HepG2 (cell line): ENCODE data around the gene DUS1L. TPM values are rescaled to one million over a fixed set of nuclear protein-coding genes. Genes with fewer than 3 reads are reported as not detected.
A peak's percentile ranks its signal among the peaks of the same experiment; 100 is the strongest.

ENCODE experiments used
- CC2D1A ChIP-seq: sonication (generic); formaldehyde crosslinking; IDR thresholded peaks from 2 replicates; pipeline ENCODE4 v1.8.1; 2023; ENCODE audit warnings: mild to moderate bottlenecking, missing genetic modification reagents
- CHD2 ChIP-seq: IDR thresholded peaks from 2 replicates; pipeline ENCODE4 v1.6.1; 2011; ENCODE audit warnings: low read depth, low read length, improper control_type of control experiment
- CREB1 ChIP-seq, 2 experiments: fragments of 450-650 bp in 1 of 2; IDR thresholded peaks; 2 replicates each; pipeline ENCODE4 v1.6.1; 2016 to 2017; ENCODE audit warnings: control low read depth in 1 of 2, mild to moderate bottlenecking in 1 of 2, missing compliant biosample characterization in 1 of 2, missing genetic modification characterization in 1 of 2
- CSRNP1 ChIP-seq: sonication (generic); formaldehyde crosslinking; IDR thresholded peaks from 2 replicates; pipeline ENCODE4 v1.8.1; 2023; ENCODE audit warnings: mild to moderate bottlenecking, missing genetic modification reagents
- DMAP1 ChIP-seq: IDR thresholded peaks from 2 replicates; pipeline ENCODE4 v1.6.1; 2016
- DR1 ChIP-seq: sonication (generic); formaldehyde crosslinking; IDR thresholded peaks from 2 replicates; pipeline ENCODE4 v1.8.0; 2021; ENCODE audit warnings: mild to moderate bottlenecking, missing genetic modification reagents, inconsistent platforms
- LCORL ChIP-seq, 2 experiments: fragments of 450-650 bp in 1 of 2; sonication (generic) in 1 of 2; formaldehyde crosslinking in 1 of 2; IDR thresholded peaks; 2 replicates each; pipeline versions ENCODE4 v1.5.0 to v1.6.1; 2017 to 2020; ENCODE audit warnings: antibody characterized with exemption in 1 of 2, missing genetic modification reagents in 1 of 2
- MXI1 ChIP-seq: IDR thresholded peaks from 3 replicates; pipeline ENCODE4 v1.6.1; 2012; ENCODE audit warnings: low read depth, low read length, inconsistent platforms, borderline replicate concordance
- PAXIP1 ChIP-seq: sonication (generic); formaldehyde crosslinking; conservative IDR thresholded peaks from 2 replicates; pipeline ENCODE4 v1.4.0; 2020; ENCODE audit warnings: mild to moderate bottlenecking, missing genetic modification reagents, moderate library complexity
- REL ChIP-seq: sonication (generic); formaldehyde crosslinking; conservative IDR thresholded peaks from 2 replicates; pipeline ENCODE4 v1.8.0; 2022; ENCODE audit warnings: mild to moderate bottlenecking, missing genetic modification reagents, moderate library complexity
- SATB2 ChIP-seq: sonication (generic); formaldehyde crosslinking; IDR thresholded peaks from 2 replicates; pipeline ENCODE4 v1.5.0; 2020; ENCODE audit warnings: missing genetic modification reagents
- UBTF ChIP-seq: sonication (generic); formaldehyde crosslinking; IDR thresholded peaks from 2 replicates; pipeline ENCODE4 v1.4.0; 2020; ENCODE audit warnings: mild to moderate bottlenecking, missing genetic modification reagents
- XRCC5 ChIP-seq: fragments of 200-400 bp; formaldehyde crosslinking; optimal IDR thresholded peaks from 2 replicates; pipeline ENCODE3; 2017; ENCODE audit warnings: mild to moderate bottlenecking, low read length
- ZNF589 ChIP-seq: sonication (generic); formaldehyde crosslinking; conservative IDR thresholded peaks from 2 replicates; pipeline ENCODE4 v1.8.0; 2022; ENCODE audit warnings: mild to moderate bottlenecking, moderate library complexity, missing genetic modification reagents
- ZNF660 ChIP-seq: sonication (generic); formaldehyde crosslinking; IDR thresholded peaks from 2 replicates; pipeline ENCODE4 v1.5.1; 2020; ENCODE audit warnings: mild to moderate bottlenecking, low read depth, missing genetic modification reagents, borderline replicate concordance
- polyA plus RNA-seq, 8 experiments: library from polyadenylated mRNA; depleted of rRNA in 3 of 8; stranded (reverse) in 7 of 8; unstranded in 1 of 8; fragments of >200 nt; fragmentation: Illumina TruSeq in 4 of 8; extraction: Trizol in 4 of 8; gene quantifications; 2 replicates each; pipeline versions ENCODE4 v1.2.1 to v1.2.3, GENCODE V29; 2011 to 2016; ENCODE audit warnings: low read depth in 4 of 8, missing spikeins in 1 of 8, mixed read lengths in 1 of 8; ENCODE audit not compliant: insufficient read depth in 1 of 8
- total RNA-seq, 5 experiments: library from RNA; depleted of rRNA; stranded (reverse); fragments of >200 nt; fragmentation: Illumina TruSeq; extraction: Trizol; gene quantifications; 2 replicates each; pipeline ENCODE4 v1.2.3, GENCODE V29; 2016; ENCODE audit warnings: low read depth in 1 of 5
- TF ChIP-seq, protein P1 (sequence below): sonication (generic); formaldehyde crosslinking; IDR thresholded peaks from 2 replicates; pipeline ENCODE4 v1.8.0; 2022; ENCODE audit warnings: mild to moderate bottlenecking, missing genetic modification reagents; ENCODE audit not compliant: insufficient replicate concordance
- TF ChIP-seq, protein P2 (sequence below): sonication (generic); formaldehyde crosslinking; IDR thresholded peaks from 2 replicates; pipeline ENCODE4 v1.4.0; 2020; ENCODE audit warnings: missing genetic modification reagents

The DUS1L gene
- total and polyA plus RNA-seq, 2 of the 13 experiments (the other 11 are each of a cell fraction or from before 2014, with no cell fraction given): 81.0 to 109 TPM

DNA sequence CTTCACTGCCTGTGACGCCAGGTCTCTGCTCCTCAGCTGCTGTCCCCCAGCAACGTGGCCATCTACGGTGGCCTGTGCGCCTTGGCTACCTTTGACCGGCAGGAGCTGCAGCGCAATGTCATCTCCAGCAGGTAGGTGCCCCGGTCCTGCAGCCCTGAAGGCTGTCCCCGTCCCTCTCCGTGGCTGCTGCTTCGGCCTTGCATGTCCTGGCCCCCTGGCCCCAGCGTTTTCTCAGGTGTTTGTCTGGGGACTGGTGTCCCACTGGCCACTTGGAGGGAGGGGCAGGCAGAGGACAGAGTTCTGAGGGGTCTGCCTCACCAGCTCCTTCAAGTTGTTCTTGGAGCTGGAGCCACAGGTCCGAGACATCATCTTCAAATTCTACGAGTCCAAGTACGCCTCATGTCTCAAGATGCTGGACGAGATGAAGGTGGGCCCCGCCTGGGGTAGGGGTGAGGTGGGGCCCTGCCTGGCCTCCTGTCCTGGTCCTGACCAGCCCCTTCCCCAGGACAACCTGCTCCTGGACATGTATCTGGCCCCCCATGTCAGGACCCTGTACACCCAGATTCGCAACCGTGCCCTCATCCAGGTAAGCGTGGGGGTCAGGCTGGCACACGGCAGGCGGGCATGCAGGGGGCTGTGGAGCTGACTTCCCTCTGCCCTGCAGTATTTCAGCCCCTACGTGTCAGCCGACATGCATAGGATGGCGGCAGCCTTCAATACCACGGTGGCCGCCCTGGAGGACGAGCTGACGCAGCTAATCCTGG lies 9.5 kb downstream of the DUS1L start (continued):
- TF ChIP-seq, protein P1, sequence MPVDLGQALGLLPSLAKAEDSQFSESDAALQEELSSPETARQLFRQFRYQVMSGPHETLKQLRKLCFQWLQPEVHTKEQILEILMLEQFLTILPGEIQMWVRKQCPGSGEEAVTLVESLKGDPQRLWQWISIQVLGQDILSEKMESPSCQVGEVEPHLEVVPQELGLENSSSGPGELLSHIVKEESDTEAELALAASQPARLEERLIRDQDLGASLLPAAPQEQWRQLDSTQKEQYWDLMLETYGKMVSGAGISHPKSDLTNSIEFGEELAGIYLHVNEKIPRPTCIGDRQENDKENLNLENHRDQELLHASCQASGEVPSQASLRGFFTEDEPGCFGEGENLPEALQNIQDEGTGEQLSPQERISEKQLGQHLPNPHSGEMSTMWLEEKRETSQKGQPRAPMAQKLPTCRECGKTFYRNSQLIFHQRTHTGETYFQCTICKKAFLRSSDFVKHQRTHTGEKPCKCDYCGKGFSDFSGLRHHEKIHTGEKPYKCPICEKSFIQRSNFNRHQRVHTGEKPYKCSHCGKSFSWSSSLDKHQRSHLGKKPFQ (CRISPR knock-in tag): no peak
- no peak for TF ChIP-seq CC2D1A (CRISPR knock-in tag)
- no peak for TF ChIP-seq PAXIP1 (CRISPR knock-in tag)
- TF ChIP-seq, protein P2, sequence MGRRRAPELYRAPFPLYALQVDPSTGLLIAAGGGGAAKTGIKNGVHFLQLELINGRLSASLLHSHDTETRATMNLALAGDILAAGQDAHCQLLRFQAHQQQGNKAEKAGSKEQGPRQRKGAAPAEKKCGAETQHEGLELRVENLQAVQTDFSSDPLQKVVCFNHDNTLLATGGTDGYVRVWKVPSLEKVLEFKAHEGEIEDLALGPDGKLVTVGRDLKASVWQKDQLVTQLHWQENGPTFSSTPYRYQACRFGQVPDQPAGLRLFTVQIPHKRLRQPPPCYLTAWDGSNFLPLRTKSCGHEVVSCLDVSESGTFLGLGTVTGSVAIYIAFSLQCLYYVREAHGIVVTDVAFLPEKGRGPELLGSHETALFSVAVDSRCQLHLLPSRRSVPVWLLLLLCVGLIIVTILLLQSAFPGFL (CRISPR knock-in tag): 0 out of 2 replicates have a peak, but pooled peaks have one; percentile 31
- TF ChIP-seq CHD2: no peak
- TF ChIP-seq DR1 (CRISPR knock-in tag): no peak; the same call in 1 of the 2 replicates
- no peak for TF ChIP-seq MXI1
- TF ChIP-seq CREB1 (IDR thresholded peaks at IDR 0.05): no peak
- TF ChIP-seq CREB1 (CRISPR knock-in tag; IDR thresholded peaks at IDR 0.05): no peak
- no peak for TF ChIP-seq SATB2 (CRISPR knock-in tag)
- TF ChIP-seq REL (CRISPR knock-in tag): 0 out of 2 replicates have a peak, but pooled peaks have one; percentile 60
- TF ChIP-seq ZNF589: peak; percentile 51; the same call in 1 of the 2 replicates
- no peak for TF ChIP-seq UBTF (CRISPR knock-in tag)
- no peak for TF ChIP-seq LCORL (IDR thresholded peaks at IDR 0.05)
- no peak for TF ChIP-seq LCORL (CRISPR knock-in tag; IDR thresholded peaks at IDR 0.05)
- peak; percentile 29; the same call in 1 of the 2 replicates for TF ChIP-seq CSRNP1 (CRISPR knock-in tag)
- no peak for TF ChIP-seq ZNF660 (CRISPR knock-in tag)
- TF ChIP-seq XRCC5: no peak
- no peak for TF ChIP-seq DMAP1 (CRISPR knock-in tag)
